HCT116 (cell line): ENCODE measurements around the gene SIAH2. TPM values are rescaled to one million over a fixed set of nuclear protein-coding genes. Genes with fewer than 3 reads are reported as not detected.

ENCODE experiments used
- ATAC-seq: fragments of 200-7000 bp; cut with Tn5 transposase; 2 replicates; pipeline ENCODE4 v1.9.1; 2020; ENCODE audit warnings: mild to moderate bottlenecking, moderate library complexity
- BruUV-seq: library from RNA; stranded (reverse); fragments of 400-500 nt; replicated peaks from 2 replicates; lab custom pipeline; 2021; lab: Mats Ljungman, UMichigan
- CTCF ChIA-PET: fragments of 300-600 bp; sonication (Branson Sonifier 250); formaldehyde crosslinking; loops from one replicate; lab custom pipeline; 2021; ENCODE audit warnings: antibody characterized with exemption; lab: Charles Lee
- POLR2A ChIA-PET: fragments of 300-600, 350-600 bp; sonication (Branson Sonifier 250); formaldehyde crosslinking; loops from one replicate; lab custom pipeline; 2021; ENCODE audit warnings: antibody characterized with exemption; lab: Charles Lee
- RAD21 ChIA-PET, 2 experiments: fragments of 300-600 bp; sonication (Branson Sonifier 250); formaldehyde crosslinking; loops; one replicate each; lab custom pipeline; 2023; ENCODE audit warnings: low total read pairs in 2 of 2; ENCODE audit not compliant: uncharacterized antibody in 2 of 2, unreplicated experiment in 2 of 2, low non-redundant PET in 1 of 2; lab: Charles Lee
- DNase-seq: peaks from one replicate; pipeline ENCODE4 v3.0.0-alpha.2; 2010; ENCODE audit warnings: low read depth, low spot score
- H2AFZ ChIP-seq: fragments of 200-600 bp; shearing (Covaris generic), sonication (generic); 2 replicates; pipeline ENCODE4 v1.6.1; 2017; ENCODE audit warnings: low read depth, mixed run types, mixed read lengths, antibody characterized with exemption, low read length; ENCODE audit not compliant: poor library complexity, severe bottlenecking
- H3K27ac ChIP-seq: 2 replicates; pipeline ENCODE4 v1.5.1; 2012; ENCODE audit warnings: low read depth, low read length
- H3K27me3 ChIP-seq: fragments of 200-600 bp; sonication (generic); 2 replicates; pipeline ENCODE4 v1.6.1; 2016; ENCODE audit warnings: mixed run types, low read length, mixed read lengths; ENCODE audit not compliant: insufficient read depth
- H3K36me3 ChIP-seq, 2 experiments: fragments of 200-500 bp in 1 of 2; fragments of 200-600 bp in 1 of 2; sonication (Bioruptor generic) in 1 of 2; sonication (generic) in 1 of 2; 2 replicates each; pipeline versions ENCODE4 v1.5.1 to v1.6.1; 2014 to 2016; ENCODE audit warnings: low read length in 2 of 2, inconsistent platforms in 1 of 2, mixed read lengths in 1 of 2, mixed run types in 1 of 2; ENCODE audit not compliant: insufficient read depth in 2 of 2, control insufficient read depth in 1 of 2
- H3K4me1 ChIP-seq, 2 experiments: fragments of 200-600 bp in 1 of 2; sonication (generic) in 1 of 2; 2 replicates each; pipeline versions ENCODE4 v1.5.1 to v1.6.1; 2012 to 2017; ENCODE audit warnings: low read length in 2 of 2, inconsistent platforms in 1 of 2, mild to moderate bottlenecking in 1 of 2, mixed read lengths in 1 of 2, mixed run types in 1 of 2, moderate library complexity in 1 of 2; ENCODE audit not compliant: insufficient read depth in 2 of 2, control insufficient read depth in 1 of 2
- H3K4me2 ChIP-seq: fragments of 200-600 bp; sonication (generic); 2 replicates; pipeline ENCODE4 v1.6.1; 2017; ENCODE audit warnings: mixed run types, low read length, mixed read lengths
- H3K4me3 ChIP-seq, 2 experiments: fragments of 200-600 bp in 1 of 2; sonication (generic) in 1 of 2; replicated peaks in 1 of 2; 2 replicates each; pipeline ENCODE4 v1.5.1; 2011 to 2016; ENCODE audit warnings: low read length in 2 of 2, control low read depth in 1 of 2, low read depth in 1 of 2, mild to moderate bottlenecking in 1 of 2, mixed read lengths in 1 of 2, mixed run types in 1 of 2
- H3K79me2 ChIP-seq: fragments of 200-600 bp; sonication (generic); 2 replicates; pipeline ENCODE4 v1.6.1; 2017; ENCODE audit warnings: mild to moderate bottlenecking, mixed run types, low read length, moderate library complexity, mixed read lengths; ENCODE audit not compliant: insufficient read depth
- H3K9ac ChIP-seq: fragments of 200-600 bp; sonication (generic); 2 replicates; pipeline ENCODE4 v1.6.1; 2016; ENCODE audit warnings: low read length, mixed read lengths
- H3K9me2 ChIP-seq: fragments of 200-600 bp; sonication (generic), shearing (Covaris generic); 2 replicates; pipeline ENCODE4 v1.6.1; 2017; ENCODE audit warnings: mixed run types, mild to moderate bottlenecking, moderate library complexity; ENCODE audit not compliant: insufficient read depth
- H3K9me3 ChIP-seq, 2 experiments: fragments of 200-500 bp in 1 of 2; fragments of 200-600 bp in 1 of 2; sonication (Bioruptor generic) in 1 of 2; sonication (generic) in 1 of 2; 2 replicates each; pipeline ENCODE4 v1.6.1; 2014 to 2017; ENCODE audit warnings: low read length in 2 of 2, mixed read lengths in 2 of 2, inconsistent platforms in 1 of 2, low read depth in 1 of 2, mild to moderate bottlenecking in 1 of 2, mixed run types in 1 of 2, moderate library complexity in 1 of 2; ENCODE audit not compliant: control insufficient read depth in 1 of 2, insufficient read depth in 1 of 2
- H4K20me1 ChIP-seq: fragments of 200-600 bp; sonication (generic), shearing (Covaris generic); 2 replicates; pipeline ENCODE4 v1.6.1; 2017; ENCODE audit warnings: mixed run types, mild to moderate bottlenecking, moderate library complexity; ENCODE audit not compliant: insufficient read depth
- CEBPB ChIP-seq: IDR thresholded peaks from 2 replicates; pipeline ENCODE4 v1.6.1; 2012; ENCODE audit warnings: low read depth
- EGR1 ChIP-seq: IDR thresholded peaks from 2 replicates; pipeline ENCODE4 v1.6.1; 2012; ENCODE audit warnings: low read depth
- EZH2 ChIP-seq: fragments of 200-600 bp; sonication (generic); IDR thresholded peaks from 2 replicates; pipeline ENCODE4 v1.6.1; 2017; ENCODE audit warnings: antibody characterized with exemption, mixed run types
- EZH2phosphoT487 ChIP-seq: fragments of 200-600 bp; IDR thresholded peaks from 2 replicates; pipeline ENCODE4 v1.6.1; 2018; ENCODE audit warnings: antibody characterized with exemption, borderline replicate concordance
- POLR2AphosphoS5 ChIP-seq: IDR thresholded peaks from 2 replicates; pipeline ENCODE4 v1.6.1; 2011; ENCODE audit warnings: mild to moderate bottlenecking, low read depth, low read length, moderate library complexity
- RAD21 ChIP-seq: IDR thresholded peaks from 2 replicates; pipeline ENCODE4 v1.6.1; 2012; ENCODE audit warnings: low read depth, mild to moderate bottlenecking
- SP1 ChIP-seq: IDR thresholded peaks from 2 replicates; pipeline ENCODE4 v1.6.1; 2012; ENCODE audit warnings: low read depth
- SRF ChIP-seq: IDR thresholded peaks from 2 replicates; pipeline ENCODE4 v1.6.1; 2012; ENCODE audit warnings: low read depth
- intact Hi-C: fragments of 100-400 bp; cut with micrococcal nuclease; formaldehyde crosslinking; loops from 2 replicates; pipeline ENCODE4 v1.10.0; 2022
- total RNA-seq: library from RNA; stranded (reverse); gene quantifications from one replicate; pipeline ENCODE4 v1.2.1, GENCODE V29; 2021; ENCODE audit not compliant: unreplicated experiment
- TF ChIP-seq, protein P1 (sequence below), 3 experiments: fragments of 200-600 bp in 1 of 3; sonication (generic) in 1 of 3; IDR thresholded peaks in 2 of 3; conservative IDR thresholded peaks in 1 of 3; 2 replicates each; pipeline ENCODE4 v1.5.1; 2012 to 2017; ENCODE audit warnings: low read depth in 2 of 3, low read length in 2 of 3, antibody characterized with exemption in 1 of 3, borderline replicate concordance in 1 of 3, control low read depth in 1 of 3, mild to moderate bottlenecking in 1 of 3, mixed read lengths in 1 of 3, mixed run types in 1 of 3, moderate library complexity in 1 of 3; ENCODE audit not compliant: insufficient read depth in 1 of 3

SIAH2 gene
- total RNA-seq, 1 experiment from 2014 or later = 39.9 TPM

DNA sequence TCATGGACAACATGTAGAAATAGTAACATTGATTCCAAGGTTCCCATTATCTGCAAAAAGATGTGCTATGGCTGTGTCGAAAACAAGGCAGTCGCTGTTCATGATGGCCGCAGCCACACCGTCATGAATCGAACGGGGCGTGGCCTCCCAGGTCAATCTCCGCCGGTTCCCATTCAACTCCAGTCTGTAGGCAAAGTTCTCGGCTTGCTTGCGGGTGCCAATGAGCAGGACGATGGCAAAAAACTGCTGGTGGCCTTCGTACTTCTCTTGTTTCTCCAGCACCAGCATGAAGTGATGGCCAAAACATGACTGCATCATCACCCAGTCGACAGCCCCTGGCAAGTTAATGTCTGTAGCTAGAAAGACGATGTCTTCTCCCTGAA is 20.8 kb downstream of the SIAH2 start:
- Histone ChIP-seq H3K4me2 (no peak overlapping the region), H3K27ac (no peak overlapping the region), H3K79me2 (peaks cover 60% of the 10 kb centered on the region), H3K4me1 (peaks cover 25 to 58% of the 10 kb centered on the region in 2 experiments), H3K9ac (no peak overlapping the region), H2AFZ (no peak overlapping the region), H3K36me3 (peaks cover 3 to 5% of the 10 kb centered on the region in 2 experiments; a peak in 1 of 4 replicates), H3K27me3 (no peaks in the 10 kb centered on the region), H3K9me3 (no peaks in the 10 kb centered on the region), H3K9me2 (no peaks in the 10 kb centered on the region), H3K4me3 (no peak overlapping the region), H4K20me1 (peaks cover 9% of the 10 kb centered on the region; the same call in 1 of the 2 replicates)
- ATAC-seq = no peak
- TF ChIP-seq EGR1 = no peak
- no peak for TF ChIP-seq EZH2
- TF ChIP-seq SP1 = no peak
- no peak for TF ChIP-seq POLR2AphosphoS5
- TF ChIP-seq, protein P1, sequence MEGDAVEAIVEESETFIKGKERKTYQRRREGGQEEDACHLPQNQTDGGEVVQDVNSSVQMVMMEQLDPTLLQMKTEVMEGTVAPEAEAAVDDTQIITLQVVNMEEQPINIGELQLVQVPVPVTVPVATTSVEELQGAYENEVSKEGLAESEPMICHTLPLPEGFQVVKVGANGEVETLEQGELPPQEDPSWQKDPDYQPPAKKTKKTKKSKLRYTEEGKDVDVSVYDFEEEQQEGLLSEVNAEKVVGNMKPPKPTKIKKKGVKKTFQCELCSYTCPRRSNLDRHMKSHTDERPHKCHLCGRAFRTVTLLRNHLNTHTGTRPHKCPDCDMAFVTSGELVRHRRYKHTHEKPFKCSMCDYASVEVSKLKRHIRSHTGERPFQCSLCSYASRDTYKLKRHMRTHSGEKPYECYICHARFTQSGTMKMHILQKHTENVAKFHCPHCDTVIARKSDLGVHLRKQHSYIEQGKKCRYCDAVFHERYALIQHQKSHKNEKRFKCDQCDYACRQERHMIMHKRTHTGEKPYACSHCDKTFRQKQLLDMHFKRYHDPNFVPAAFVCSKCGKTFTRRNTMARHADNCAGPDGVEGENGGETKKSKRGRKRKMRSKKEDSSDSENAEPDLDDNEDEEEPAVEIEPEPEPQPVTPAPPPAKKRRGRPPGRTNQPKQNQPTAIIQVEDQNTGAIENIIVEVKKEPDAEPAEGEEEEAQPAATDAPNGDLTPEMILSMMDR (IDR thresholded peaks at IDR 0.05 in 2 of 3, conservative IDR thresholded peaks at IDR 0.05 in 1 of 3; ENCODE audit: borderline replicate concordance in 1 of 3, insufficient read depth in 1 of 3, low read depth in 2 of 3, low read length in 2 of 3) = no peak
- TF ChIP-seq EZH2phosphoT487 = no peak
- no peak for TF ChIP-seq RAD21
- TF ChIP-seq SRF = no peak
- no peak for TF ChIP-seq CEBPB
- CTCF ChIA-PET = no interaction called here
- intact Hi-C loops = no loop called here
- POLR2A ChIA-PET = no interaction called here
- no TSS peak for BruUV-seq
- no peak for DNase-seq
- RAD21 ChIA-PET = no interaction called here
